ENCODE measurements around the gene IGSF3.
"Not testable (repeated sequence)": the region's sequence is repeated elsewhere in the genome, so short reads cannot be mapped to it uniquely, and the experiment has no call there.

- TF ChIP-seq, protein P1, sequence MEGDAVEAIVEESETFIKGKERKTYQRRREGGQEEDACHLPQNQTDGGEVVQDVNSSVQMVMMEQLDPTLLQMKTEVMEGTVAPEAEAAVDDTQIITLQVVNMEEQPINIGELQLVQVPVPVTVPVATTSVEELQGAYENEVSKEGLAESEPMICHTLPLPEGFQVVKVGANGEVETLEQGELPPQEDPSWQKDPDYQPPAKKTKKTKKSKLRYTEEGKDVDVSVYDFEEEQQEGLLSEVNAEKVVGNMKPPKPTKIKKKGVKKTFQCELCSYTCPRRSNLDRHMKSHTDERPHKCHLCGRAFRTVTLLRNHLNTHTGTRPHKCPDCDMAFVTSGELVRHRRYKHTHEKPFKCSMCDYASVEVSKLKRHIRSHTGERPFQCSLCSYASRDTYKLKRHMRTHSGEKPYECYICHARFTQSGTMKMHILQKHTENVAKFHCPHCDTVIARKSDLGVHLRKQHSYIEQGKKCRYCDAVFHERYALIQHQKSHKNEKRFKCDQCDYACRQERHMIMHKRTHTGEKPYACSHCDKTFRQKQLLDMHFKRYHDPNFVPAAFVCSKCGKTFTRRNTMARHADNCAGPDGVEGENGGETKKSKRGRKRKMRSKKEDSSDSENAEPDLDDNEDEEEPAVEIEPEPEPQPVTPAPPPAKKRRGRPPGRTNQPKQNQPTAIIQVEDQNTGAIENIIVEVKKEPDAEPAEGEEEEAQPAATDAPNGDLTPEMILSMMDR (IDR thresholded peaks at IDR 0.05), result not testable (repeated sequence)
- TF ChIP-seq POLR2A (IDR thresholded peaks at IDR 0.05), result not testable (repeated sequence)
Observed at GRCh38 chr1:116607463-116607862, 60.1 kb downstream of the IGSF3 start.
